Dedifferentiated amniotic fluid mesenchymal stem cell (primary cell): ENCODE results near the gene GMIP.
A peak's percentile ranks its signal among the peaks of the same experiment; 100 is the strongest.

ENCODE experiments used
- DNase-seq: peaks from one replicate; pipeline ENCODE4 v3.0.0-alpha.2; 2016; ENCODE audit errors: extremely low spot score

The GMIP gene

DNA sequence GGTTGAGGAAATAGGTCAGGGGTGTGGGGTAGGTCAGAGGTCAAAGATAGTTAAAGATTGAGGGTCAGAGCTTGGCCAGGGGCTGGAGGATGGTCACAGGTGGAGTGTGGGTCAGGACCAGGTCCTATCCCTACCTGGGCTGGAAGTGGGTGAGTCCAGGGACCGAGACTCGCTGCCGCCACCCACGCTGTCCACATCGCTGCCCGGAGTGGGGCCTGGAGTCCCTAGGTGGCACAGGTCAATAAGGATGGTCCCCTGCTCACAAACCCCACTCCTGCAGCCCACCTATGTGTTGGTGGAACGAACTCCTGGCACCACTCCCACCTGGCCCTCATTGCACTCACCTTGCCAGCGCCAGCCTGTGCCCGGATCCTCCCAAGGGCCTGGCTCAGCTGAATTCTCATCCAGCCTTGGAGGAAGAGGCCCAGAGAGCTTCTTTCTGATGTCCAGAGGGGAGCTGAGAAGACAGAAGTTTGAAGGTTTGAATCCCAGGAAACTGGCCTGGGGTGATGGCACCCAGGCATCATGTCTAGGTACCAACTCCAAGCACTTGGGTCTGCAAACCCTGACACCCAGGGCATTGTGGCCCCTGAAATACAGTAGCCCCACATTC lies 6.8 kb downstream of the GMIP start:
- DNase-seq, result no peak

- DNase-seq, result no peak
These were observed 8.1 kb downstream of the GMIP start for GRCh38 chr19:19635313-19635702.

DNA sequence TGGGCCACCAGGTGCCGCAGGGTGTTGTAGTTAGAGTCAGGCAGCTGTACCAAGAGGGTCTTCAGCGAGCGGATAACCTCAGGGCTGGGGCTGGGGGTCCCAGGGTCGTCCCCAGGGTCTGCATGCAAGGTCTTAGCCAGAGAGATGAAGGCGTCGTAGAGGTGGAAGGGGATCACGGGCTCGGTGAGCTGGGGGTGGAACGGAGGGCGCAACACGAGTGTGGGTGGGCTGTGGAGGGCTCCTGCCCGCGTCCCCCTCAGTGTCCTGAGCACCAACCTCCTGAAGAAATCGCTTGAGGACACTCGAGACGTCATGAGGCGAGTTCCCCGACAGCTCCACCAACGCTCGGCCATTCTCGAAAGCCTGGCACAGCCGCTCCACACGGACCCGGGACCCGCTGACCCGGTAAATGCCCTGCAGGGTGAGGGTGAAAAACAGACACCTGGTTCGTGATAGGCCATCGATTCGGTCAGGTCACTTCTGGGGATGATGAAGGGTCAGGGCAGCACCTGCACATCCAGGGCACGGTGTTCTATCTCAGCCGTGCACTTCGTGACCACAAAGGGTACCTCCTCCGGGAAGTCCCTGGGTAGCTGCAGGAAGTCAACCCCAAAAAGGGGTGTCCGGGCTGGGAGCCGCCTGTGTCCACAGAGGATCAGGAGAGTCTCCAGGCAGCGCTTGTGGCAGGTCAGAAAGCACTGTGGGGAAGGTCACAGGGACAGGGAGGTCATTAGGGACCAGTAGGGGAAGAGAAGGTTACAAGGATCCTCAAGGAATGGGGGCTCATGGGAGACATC lies 8.7 kb downstream of the GMIP start:
- DNase-seq, result no peak

DNA sequence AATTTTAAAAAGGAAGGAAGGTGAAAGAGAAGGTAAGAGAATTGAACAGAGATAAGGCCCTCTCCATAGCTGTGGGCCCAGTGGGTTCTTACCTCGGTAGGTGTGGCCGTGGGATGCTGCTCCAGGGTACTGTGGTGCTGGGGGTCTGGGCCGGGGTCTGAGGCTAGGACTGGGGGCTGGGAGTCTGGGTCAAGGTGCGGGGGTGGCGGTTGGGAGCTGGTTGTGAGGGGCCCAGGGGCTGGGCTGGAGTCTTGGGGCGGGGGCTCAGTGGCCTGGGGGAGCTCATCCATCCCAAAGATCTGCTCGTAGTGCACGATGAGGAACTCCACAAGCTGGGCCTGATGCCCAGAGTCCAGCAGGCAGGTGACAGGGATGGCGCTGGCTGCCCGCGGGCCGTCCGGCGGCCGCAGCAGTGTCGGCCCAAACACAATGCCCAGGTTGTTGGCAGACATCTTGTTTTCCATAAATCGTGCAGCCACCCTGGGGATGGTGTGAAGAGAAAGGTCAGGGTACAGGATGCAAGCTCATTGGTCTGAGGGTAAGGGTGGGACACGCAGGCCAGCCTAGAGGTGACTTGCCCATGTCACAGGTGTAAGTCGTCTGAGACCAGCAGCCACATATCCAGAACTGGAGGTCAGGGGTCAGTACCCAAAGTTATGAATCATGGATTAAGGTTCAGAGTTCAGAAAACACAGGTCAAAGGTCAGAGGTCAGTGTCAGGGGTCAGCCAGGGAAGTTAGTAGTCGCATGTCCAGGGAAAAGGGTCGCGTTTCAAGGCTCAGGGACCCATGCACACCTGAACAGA lies 9.5 kb downstream of the GMIP start:
- no peak for DNase-seq

GRCh38 chr19:19632661-19633060 lies 10.8 kb downstream of the GMIP start:
- no peak for DNase-seq

- no peak for DNase-seq
These were observed 12.1 kb downstream of the GMIP start for GRCh38 chr19:19631346-19631745.

GRCh38 chr19:19630426-19630825 lies 13.0 kb downstream of the GMIP start:
- DNase-seq, result no peak

DNA sequence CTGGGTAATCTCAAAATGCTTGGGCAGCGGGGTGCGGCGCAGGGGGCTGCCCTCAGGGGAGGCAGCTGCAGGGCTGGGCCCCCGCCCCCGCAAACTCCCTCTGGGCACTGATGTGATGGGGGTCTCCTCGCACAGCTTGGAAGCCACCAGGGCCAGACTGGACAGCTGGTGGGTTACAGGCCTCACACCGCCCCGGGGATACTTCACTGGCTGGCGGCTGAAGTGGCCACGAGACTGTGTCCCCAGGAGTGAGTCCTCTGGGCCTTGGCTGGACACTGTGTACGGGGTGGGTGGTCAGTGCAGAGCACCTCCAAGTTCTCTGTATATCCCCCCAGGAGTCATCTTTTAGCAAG lies 13.4 kb downstream of the GMIP start:
- no peak for DNase-seq

DNA sequence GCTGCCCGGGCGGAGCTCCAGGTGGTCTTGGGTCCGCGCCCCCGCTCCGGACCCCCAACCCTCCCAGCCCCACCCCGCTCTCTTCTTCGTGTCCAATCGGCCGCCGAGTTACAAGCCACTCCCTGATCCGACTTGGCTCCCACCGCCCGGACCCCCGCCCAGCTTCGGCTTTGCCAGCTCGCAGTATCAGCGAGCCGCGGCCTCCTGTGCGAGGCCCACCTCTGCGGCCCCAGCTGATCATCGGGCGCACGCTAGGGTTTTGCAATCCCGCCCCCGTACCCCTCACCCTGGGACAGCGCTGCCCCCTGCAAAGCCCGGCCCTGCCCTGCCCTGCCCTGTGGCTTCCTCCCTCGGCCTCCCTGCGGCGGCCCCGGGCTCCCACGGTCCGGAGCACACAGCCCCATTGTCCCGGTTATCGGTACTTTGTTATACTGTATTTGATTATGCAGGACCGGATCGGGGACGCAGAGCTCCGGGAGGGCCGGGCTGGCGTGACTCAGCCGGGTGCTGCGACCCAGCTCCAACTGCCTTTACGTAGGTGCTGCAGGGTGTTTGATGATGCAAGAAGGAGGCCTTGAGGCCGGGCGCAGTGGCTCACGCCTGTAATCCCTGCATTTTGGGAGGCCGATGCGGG lies 14.8 kb downstream of the GMIP start:
- no peak for DNase-seq

DNA sequence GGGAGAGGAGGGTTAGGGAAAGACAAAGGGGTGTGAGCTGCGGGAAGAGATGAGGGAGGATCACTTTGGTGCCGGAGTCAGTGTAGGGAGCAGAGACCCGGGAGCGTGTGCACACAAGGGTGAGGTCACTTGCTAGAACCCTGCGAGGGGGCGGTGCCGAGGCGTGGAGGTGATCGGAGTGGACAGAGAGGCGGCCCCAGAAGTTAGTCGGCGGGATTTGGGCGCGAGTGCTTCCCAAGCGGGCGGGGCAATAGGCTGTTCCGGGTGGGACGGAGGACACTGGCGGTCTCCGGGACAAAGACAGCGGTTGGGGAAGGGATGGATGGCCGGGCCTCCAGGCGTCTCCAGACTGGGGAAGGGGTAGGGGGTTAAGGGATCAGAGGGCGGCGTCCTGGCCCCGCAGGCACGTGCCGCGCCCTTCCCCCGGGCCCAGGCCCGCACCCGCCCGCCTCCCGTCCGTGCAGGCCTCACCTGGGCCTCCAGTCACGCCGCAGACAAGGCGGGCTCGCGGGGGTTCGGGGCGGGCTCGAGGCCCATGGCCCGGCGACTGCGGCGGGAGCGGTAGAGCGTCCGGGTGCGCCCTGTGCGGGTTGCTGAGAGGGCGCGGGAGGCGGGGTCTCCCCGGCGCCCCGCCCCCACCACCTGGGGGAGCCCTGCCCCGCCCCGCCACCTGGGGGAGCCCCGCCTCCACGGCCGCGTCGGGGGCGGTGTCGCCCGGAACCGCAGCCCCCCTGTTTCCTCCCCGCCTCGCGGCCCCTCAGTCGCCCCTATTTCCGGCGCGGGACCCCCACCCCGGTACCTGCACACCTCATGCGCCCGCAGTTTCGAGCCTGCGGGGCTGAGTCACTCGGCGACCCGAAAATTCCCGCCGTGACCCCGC lies 15.6 kb downstream of the GMIP start, which contains the start of gene LPAR2:
TSS of gene LPAR2 (minus strand) at position 600 of the 880 bp plus-strand sequence. CDS start 945 bp downstream, outside the sequence.
- no peak for DNase-seq

GRCh38 chr19:19626516-19627472 lies 16.7 kb downstream of the GMIP start:
- DNase-seq, result no peak

DNA sequence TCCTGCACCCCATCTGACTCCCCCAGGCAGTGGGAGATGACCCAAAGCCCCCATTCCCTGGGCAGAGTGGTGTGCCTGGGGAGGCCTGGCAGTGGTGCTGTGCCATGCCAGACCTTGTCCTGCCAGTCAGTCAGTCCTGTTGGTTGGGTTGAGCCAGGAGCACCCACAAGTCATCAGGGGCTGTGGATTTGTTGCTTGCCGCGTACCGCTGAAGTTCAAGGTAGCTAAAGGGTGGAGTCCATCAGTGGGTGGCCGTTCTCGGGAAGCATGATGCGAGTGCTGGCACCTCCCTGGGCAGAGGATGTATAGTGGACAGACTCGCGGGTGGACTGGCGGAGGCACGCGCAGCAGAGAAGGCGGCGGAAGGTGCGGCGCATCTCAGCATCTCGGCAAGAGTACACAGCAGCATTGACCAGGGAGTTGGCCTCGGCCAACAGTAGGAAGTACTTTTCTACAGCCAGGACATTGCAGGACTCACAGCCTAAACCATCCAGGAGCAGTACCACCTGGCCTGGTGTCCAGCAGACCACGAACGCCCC lies 19.4 kb downstream of the GMIP start:
- peak; percentile 8 for DNase-seq

DNA sequence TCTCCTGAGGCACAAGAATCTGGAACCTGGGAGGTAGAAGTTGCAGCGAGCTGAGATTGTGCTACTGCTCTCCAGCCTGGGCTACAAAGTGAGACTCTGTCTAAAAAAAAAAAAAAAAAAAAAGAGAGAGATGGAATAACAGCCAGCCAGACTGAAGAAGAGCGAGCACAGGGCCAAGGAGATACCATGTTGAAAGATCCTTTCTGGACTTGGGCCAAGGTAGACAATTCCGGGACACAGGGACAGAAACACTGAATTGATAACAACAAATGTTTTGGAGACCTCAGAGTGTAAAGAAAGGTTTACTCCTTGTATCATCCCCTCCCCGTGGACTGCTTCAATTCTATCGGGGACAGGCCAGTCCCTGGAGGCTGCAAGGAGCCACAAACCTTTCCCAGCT lies 20.1 kb downstream of the GMIP start:
- no peak for DNase-seq

- DNase-seq, result no peak
These were observed 23.6 kb downstream of the GMIP start for GRCh38 chr19:19619849-19620210.

DNA sequence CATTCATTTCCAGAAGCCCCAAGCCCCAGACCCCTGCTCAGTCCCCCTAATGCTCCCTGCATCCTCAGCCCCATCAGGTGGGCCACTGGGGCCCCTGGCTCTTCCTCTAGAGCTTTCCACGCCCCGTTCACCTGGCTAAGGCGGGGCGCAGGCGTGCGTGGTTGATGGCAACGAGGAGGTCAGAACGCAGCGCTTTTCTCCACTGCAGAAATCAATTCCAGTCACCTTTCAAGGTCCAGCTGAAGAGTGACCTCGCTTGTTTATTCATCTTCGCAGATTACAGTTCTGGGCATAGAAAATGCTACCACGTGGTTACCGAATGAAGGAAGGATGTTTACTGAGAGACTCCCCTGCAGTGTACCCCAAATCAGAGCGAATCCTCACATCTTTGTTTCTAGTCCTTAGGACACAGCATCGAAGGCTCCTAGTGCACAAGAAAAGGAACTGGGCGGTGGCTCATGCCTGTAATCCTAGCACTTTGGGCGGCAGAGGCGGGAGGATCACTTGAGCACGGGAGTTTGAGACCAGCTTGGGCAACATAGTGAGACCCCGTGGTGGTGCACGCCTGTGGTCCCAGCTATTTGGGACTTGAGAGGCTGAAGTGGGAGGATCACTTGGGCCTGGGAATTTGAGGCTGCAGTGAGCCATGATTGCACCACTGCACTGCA lies 24.1 kb downstream of the GMIP start:
- DNase-seq, result no peak

DNA sequence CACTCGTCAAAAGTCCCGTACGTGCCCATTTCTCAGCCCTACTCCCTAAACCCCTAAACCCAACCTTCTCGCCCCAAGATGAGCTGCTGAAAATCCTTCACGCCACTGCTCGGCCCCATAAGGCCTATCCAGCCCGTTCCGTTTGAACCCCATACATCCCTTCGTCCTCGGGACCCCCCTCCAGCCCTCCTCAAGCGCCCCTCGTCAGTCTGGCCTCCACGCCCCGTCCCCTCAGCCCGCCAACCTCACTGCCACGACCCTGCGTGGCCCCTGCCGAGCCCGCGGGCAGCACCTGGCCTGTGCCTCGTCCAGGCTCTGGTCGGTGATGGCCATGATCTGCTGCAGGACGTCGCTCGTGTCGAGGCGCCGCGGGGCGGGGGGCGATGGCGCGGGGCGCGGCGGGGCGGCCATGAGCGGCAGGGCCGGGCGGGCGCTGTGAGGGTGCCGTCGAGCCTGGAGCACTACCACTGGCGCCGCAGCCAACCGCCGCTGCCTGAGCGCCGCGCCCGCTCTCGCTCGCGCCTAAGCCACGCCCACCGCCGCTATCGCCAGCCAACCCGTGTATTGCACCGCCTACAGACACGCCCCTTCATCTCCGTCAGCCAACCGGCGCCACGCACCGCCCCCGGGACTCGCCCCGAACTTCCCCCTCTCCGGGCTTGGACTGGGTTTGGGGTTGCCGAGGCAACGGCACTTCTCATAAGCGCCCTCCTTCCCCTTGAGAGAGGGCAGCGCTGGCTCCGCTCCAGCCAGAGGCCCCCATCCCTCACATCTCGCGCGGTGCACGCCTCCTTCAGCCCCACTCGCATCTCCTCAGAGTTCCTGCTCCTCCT lies 25.0 kb downstream of the GMIP start, which contains the start of gene PBX4:
TSS of gene PBX4 (minus strand) at position 469 of the 833 bp plus-strand sequence. CDS start at position 411, 58 bp downstream.
- DNase-seq, result peak; percentile 61

DNA sequence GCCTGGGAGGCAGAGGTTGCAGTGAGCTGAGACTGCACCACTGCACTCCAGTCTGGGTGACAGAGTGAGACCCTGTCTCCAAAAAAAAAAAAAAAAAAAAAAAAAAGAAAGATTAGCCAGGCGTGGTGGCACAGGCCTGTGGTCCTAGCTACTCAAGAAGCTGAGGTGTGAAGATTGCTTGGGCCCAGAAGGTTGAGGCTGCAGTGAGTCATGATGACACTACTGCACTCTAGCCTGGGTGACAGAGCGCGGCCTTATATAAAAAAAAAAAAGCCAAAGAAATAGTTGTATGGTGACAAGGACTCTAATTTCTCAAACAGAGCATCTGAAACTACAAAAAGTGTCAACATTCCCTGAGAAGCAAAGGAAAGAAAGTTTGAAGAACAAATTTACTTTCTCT lies 28.4 kb downstream of the GMIP start:
- DNase-seq, result no peak

GRCh38 chr19:19613506-19613905 lies 30.0 kb downstream of the GMIP start:
- DNase-seq, result no peak
